Left renal pelvis (tissue), 4 donors: ENCODE measurements around the gene SLCO3A1. TPM values are rescaled to one million over a fixed set of nuclear protein-coding genes. Genes with fewer than 3 reads are reported as not detected.
A peak's percentile ranks its signal among the peaks of the same experiment; 100 is the strongest.
"Not testable (repeated sequence)": the region's sequence is repeated elsewhere in the genome, so short reads cannot be mapped to it uniquely, and the experiment has no call there.

Experiments used
- DNase-seq, 4 donors: peaks; one replicate each; pipeline ENCODE4 v3.0.0-alpha.2; 2013; ENCODE audit warnings: low read depth in 4 of 4, low spot score in 3 of 4
- polyA plus RNA-seq, 4 donors: library from polyadenylated mRNA; unstranded; fragments of 120-200 nt; gene quantifications; one replicate each; pipeline ENCODE4 v1.2.1, GENCODE V29; 2013; ENCODE audit not compliant: insufficient read length in 4 of 4

SLCO3A1 gene
- polyA plus RNA-seq, 4 donors = 9.3 to 13.3 (median 12.3) TPM

GRCh38 chr15:92168066-92168683 is 314.7 kb downstream of the SLCO3A1 start:
- no peak for DNase-seq

GRCh38 chr15:92170897-92171296 is 317.4 kb downstream of the SLCO3A1 start:
- no peak for DNase-seq

GRCh38 chr15:92178911-92179310 is 325.4 kb downstream of the SLCO3A1 start:
- no peak for DNase-seq

- no peak for DNase-seq
Observed at GRCh38 chr15:92184142-92184541, 330.6 kb downstream of the SLCO3A1 start.

- no peak for DNase-seq
Observed at GRCh38 chr15:92184679-92185230, 331.2 kb downstream of the SLCO3A1 start.

- DNase-seq = no peak
Observed at GRCh38 chr15:92187975-92188374, 334.5 kb downstream of the SLCO3A1 start.

GRCh38 chr15:92189166-92189565 is 335.7 kb downstream of the SLCO3A1 start:
- DNase-seq = peak in 1 of 4 donors; percentile 29

- no peak for DNase-seq
Observed at GRCh38 chr15:92195241-92195640, 341.7 kb downstream of the SLCO3A1 start.

GRCh38 chr15:92196342-92196741 is 342.8 kb downstream of the SLCO3A1 start:
- DNase-seq = no peak

- no peak for DNase-seq
Observed at GRCh38 chr15:92197746-92198145, 344.2 kb downstream of the SLCO3A1 start.

GRCh38 chr15:92200891-92201290 is 347.4 kb downstream of the SLCO3A1 start:
- DNase-seq = no peak

- no peak for DNase-seq
Observed at GRCh38 chr15:92205255-92205739, 351.8 kb downstream of the SLCO3A1 start.

GRCh38 chr15:92207601-92208000 is 354.1 kb downstream of the SLCO3A1 start:
- DNase-seq = not testable (repeated sequence)
